GM21367 (cell line): ENCODE results near the gene FAM83G.
"Not testable (repeated sequence)": the region's sequence is repeated elsewhere in the genome, so short reads cannot be mapped to it uniquely, and the experiment has no call there.

Source experiments
- ATAC-seq: cut with Tn5 transposase; IDR thresholded peaks from one replicate; pipeline ENCODE4 v1.9.1; 2021; ENCODE audit not compliant: unreplicated experiment

Gene FAM83G

GRCh38 chr17:18956581-18956980, 48.0 kb downstream of the FAM83G start:
- ATAC-seq, result no peak

- ATAC-seq, result not testable (repeated sequence)
These were observed 48.5 kb downstream of the FAM83G start for GRCh38 chr17:18956021-18956420.

GRCh38 chr17:18955009-18955408, 49.6 kb downstream of the FAM83G start:
- no peak for ATAC-seq

- ATAC-seq, result no peak
These were observed 50.2 kb downstream of the FAM83G start for GRCh38 chr17:18954321-18954720.

- no peak for ATAC-seq
These were observed 51.3 kb downstream of the FAM83G start for GRCh38 chr17:18953231-18953728.

- no peak for ATAC-seq
These were observed 52.4 kb downstream of the FAM83G start, which contains the start of gene SLC5A10 for GRCh38 chr17:18951941-18952842. Gene SLC5A10 (plus strand): TSS chr17:18952165. CDS start chr17:18952206, 41 bp downstream.

- ATAC-seq, result no peak
These were observed 53.3 kb downstream of the FAM83G start for GRCh38 chr17:18950944-18951905.

GRCh38 chr17:18950346-18950745, 54.2 kb downstream of the FAM83G start:
- no peak for ATAC-seq

GRCh38 chr17:18949566-18949965, 55.0 kb downstream of the FAM83G start:
- ATAC-seq, result no peak

- ATAC-seq, result no peak
These were observed 56.0 kb downstream of the FAM83G start for GRCh38 chr17:18948476-18949006.

- ATAC-seq, result no peak
These were observed 56.7 kb downstream of the FAM83G start for GRCh38 chr17:18947866-18948265.

GRCh38 chr17:18946536-18946935, 58.0 kb downstream of the FAM83G start:
- no peak for ATAC-seq

- no peak for ATAC-seq
These were observed 59.9 kb downstream of the FAM83G start for GRCh38 chr17:18944646-18945045.

- no peak for ATAC-seq
These were observed 65.9 kb downstream of the FAM83G start for GRCh38 chr17:18938692-18939023.

GRCh38 chr17:18937981-18938691, 66.4 kb downstream of the FAM83G start:
- no peak for ATAC-seq

GRCh38 chr17:18933102-18934058, 71.2 kb downstream of the FAM83G start:
- no peak for ATAC-seq

GRCh38 chr17:18932360-18933055, 72.1 kb downstream of the FAM83G start:
- ATAC-seq, result no peak

- ATAC-seq, result no peak
These were observed 75.9 kb downstream of the FAM83G start for GRCh38 chr17:18928628-18929125.

GRCh38 chr17:18925187-18925586, 79.4 kb downstream of the FAM83G start:
- no peak for ATAC-seq
